ENCODE measurements around the gene PACS2. TPM values are rescaled to one million over a fixed set of nuclear protein-coding genes. Genes with fewer than 3 reads are reported as not detected.

Gene PACS2
- total and polyA plus RNA-seq, 2 of the 8 experiments (the other 6 are each of a cell fraction or from before 2014, with no cell fraction given): 38.0 to 62.8 TPM

- TF ChIP-seq NANOG (IDR thresholded peaks at IDR 0.05; ENCODE audit: insufficient read depth, low read depth, low read length, poor library complexity, severe bottlenecking) (no peak), YY1 (IDR thresholded peaks at IDR 0.05; ENCODE audit: low read depth, low read length) (no peak), SP2 (IDR thresholded peaks at IDR 0.05; ENCODE audit: low read length) (no peak), ASH2L (IDR thresholded peaks at IDR 0.05; ENCODE audit: low read length) (no peak)
Observed at GRCh38 chr14:105274637-105275036, 39.9 kb upstream of the PACS2 start (continued).

All from H1 (cell line).